Activated T-helper 17 cell treated with anti-CD3 and anti-CD28 coated beads, Interleukin-2, amount 50 U/mL, for 72 hours (primary cell): Measurements from ENCODE around the gene WASL. TPM values are rescaled to one million over a fixed set of nuclear protein-coding genes. Genes with fewer than 3 reads are reported as not detected.
"Not testable (repeated sequence)": the region's sequence is repeated elsewhere in the genome, so short reads cannot be mapped to it uniquely, and the experiment has no call there.

Source experiments
- ATAC-seq: fragments of 150-1000 bp; cut with Tn5 transposase; replicated peaks from 2 replicates; pipeline ENCODE4 v1.10.0; 2021; ENCODE audit warnings: mild to moderate bottlenecking, moderate library complexity
- H3K27ac Mint-ChIP-seq: one replicate; pipeline ENCODE4 v1.8.0; 2022; ENCODE audit warnings: mixed read lengths
- H3K27me3 Mint-ChIP-seq: one replicate; pipeline ENCODE4 v1.8.0; 2022; ENCODE audit warnings: mixed read lengths
- H3K36me3 Mint-ChIP-seq: one replicate; pipeline ENCODE4 v1.8.0; 2022; ENCODE audit warnings: low read depth, mild to moderate bottlenecking, mixed read lengths
- H3K4me1 Mint-ChIP-seq: one replicate; pipeline ENCODE4 v1.8.0; 2022; ENCODE audit warnings: mixed read lengths
- H3K4me3 Mint-ChIP-seq: one replicate; pipeline ENCODE4 v1.8.0; 2022; ENCODE audit warnings: mild to moderate bottlenecking, mixed read lengths
- H3K9me3 Mint-ChIP-seq: one replicate; pipeline ENCODE4 v1.8.0; 2022; ENCODE audit warnings: mixed read lengths
- total RNA-seq, 2 donors: library from RNA; stranded (reverse); gene quantifications; one replicate each; pipeline ENCODE4 v1.2.3, GENCODE V29; 2022

The WASL gene
- total RNA-seq, 2 donors from 2014 or later: 8.0 to 8.7 TPM

DNA sequence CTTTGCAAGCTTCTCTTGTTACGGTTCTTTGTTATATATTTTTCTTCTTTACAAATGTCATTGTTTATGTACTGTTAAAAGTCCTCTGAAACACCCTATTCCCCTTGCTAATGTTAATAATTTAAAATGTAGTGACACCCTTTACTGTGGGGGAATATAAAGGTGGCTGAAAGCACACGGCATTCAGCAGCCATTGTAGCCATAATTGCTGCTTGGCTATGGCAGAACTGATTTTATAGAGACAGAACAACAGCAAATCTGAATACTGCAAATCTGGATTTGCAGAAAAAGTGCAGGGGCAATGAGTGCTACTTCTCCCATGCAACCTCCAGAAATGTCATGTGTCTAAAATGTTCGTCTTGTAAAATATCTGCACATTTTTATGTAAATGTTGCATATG, 3.7 kb upstream of the WASL start:
- no peak for ATAC-seq
- Mint-ChIP-seq H3K4me3 (no peak overlapping the region), H3K27ac (no peak overlapping the region), H3K27me3 (no peaks in the 10 kb centered on the region), H3K9me3 (no peaks in the 10 kb centered on the region), H3K36me3 (peaks cover 7% of the 10 kb centered on the region), H3K4me1 (peaks cover 12% of the 10 kb centered on the region)

DNA sequence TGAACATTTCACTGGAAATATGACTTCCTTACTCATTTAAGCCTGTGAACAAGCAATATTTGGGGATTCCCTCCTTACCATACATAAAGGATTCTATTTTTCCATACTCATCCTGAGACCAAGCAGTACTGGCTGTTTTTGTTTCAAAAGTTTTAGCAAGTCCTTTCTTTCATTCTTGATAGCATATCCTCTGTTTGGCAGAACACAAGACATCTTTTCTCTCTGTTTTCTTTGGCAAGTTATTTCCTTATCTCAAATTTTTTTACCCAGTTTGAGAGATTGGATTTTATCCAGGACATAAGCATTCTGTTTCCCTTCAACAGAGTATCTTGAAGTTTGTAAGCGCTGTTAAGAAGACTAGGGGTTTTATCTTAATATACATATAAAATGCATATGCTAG, 3.0 kb upstream of the WASL start:
- no peak for ATAC-seq
- peak overlapping the region; percentile 60 for H3K27ac Mint-ChIP-seq
- peak overlapping the region; percentile 61 for H3K4me3 Mint-ChIP-seq
- peaks cover 18% of the 10 kb centered on the region for H3K4me1 Mint-ChIP-seq
- peaks cover 14% of the 10 kb centered on the region for H3K36me3 Mint-ChIP-seq
- H3K27me3 Mint-ChIP-seq: no peaks in the 10 kb centered on the region
- H3K9me3 Mint-ChIP-seq: no peaks in the 10 kb centered on the region

DNA sequence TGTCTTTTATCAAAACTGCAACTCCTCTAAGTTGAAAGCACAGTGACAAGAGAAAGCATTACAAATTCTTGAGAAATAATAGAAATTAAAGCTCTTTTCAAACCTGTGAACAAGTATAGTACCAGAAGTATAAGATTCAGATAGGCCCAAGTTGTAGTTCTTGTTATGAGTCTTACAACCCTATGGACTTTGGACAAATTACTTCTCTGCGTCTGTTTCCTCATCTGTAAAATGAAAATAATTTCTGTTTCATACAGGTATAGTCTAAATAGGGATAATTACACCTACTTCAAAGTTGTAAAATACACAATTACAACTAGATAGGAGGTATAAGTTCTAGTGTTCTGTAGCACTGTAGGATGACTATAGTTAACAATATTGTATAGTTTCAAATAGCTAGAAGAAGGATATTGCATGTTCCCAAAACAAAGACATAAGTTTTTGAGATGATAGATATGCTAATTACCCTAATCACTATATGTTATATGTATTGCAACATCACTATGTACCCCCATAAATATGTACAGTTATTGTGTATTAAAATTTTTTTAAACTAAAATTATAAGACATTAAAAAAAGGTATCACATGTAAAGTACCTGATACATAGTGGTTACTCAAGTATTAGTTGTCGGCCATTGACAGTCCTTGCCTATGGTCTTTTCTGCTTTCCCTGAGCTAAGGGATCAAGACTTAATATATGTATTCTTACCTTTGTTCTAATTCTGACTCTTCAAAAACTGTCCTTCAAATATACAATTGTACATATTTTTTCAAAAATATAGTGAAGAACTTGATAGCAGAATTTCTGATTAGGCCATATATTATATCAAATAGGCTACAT, 1.8 kb upstream of the WASL start:
- Mint-ChIP-seq H3K4me1 (peaks cover 29% of the 10 kb centered on the region), H3K4me3 (peak overlapping the region; percentile 56), H3K27ac (no peak overlapping the region), H3K9me3 (no peaks in the 10 kb centered on the region), H3K27me3 (no peaks in the 10 kb centered on the region), H3K36me3 (peaks cover 25% of the 10 kb centered on the region)
- ATAC-seq: no peak

DNA sequence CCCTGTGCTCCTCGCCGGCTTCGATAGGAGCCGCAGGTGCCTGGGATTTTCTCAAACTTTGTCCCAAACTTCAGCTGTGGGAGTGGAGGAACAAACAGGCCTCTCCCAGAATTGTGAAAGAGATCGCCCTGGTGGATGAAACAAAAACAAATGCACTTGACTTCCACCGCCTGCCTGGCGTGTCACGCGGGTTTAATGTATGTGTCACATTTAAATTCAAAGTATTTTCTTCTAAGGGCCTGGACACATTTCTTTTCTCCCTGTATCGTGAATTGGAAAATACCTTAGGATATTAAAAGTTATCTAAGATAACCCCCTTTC, 694 bp upstream of the WASL start:
- Mint-ChIP-seq H3K4me3 (peak overlapping the region; percentile 97), H3K9me3 (no peaks in the 10 kb centered on the region), H3K27ac (peak overlapping the region; percentile 95), H3K36me3 (peaks cover 25% of the 10 kb centered on the region), H3K27me3 (no peaks in the 10 kb centered on the region), H3K4me1 (peaks cover 31% of the 10 kb centered on the region)
- peak; percentile 13 for ATAC-seq

DNA sequence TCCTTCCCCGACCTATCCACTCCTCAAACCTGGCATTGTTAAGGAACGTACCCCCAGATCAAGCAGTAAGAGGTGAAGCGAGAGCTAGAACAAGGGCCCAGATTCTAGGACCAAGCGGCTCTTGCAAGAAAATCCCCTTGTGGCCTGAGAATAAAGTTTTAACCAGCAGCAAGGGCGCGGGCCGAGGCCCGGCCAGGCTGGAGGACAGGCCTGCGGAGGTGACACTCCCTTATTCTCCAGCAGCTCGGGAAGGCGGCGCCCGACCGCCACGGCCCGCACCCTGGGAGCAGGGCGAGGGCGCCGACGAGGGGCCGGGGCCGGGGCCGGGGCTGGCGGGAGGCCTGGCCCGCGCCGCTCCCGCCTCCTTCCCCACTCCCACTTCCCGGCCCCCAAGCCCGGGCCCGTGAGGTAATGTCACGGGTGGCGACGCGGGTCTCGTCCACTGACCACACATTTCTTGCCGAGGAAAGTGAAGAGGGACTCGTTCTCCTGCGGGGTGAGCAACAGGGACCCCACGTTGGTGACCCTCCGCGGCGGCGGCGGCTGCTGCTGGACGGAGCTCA, 551 bp downstream of the WASL start:
- peak overlapping the region; percentile 95 for H3K27ac Mint-ChIP-seq
- H3K4me3 Mint-ChIP-seq: peak overlapping the region; percentile 97
- H3K9me3 Mint-ChIP-seq: no peaks in the 10 kb centered on the region
- peaks cover 25% of the 10 kb centered on the region for H3K36me3 Mint-ChIP-seq
- H3K27me3 Mint-ChIP-seq: no peaks in the 10 kb centered on the region
- peaks cover 40% of the 10 kb centered on the region for H3K4me1 Mint-ChIP-seq
- ATAC-seq: peak; percentile 16

DNA sequence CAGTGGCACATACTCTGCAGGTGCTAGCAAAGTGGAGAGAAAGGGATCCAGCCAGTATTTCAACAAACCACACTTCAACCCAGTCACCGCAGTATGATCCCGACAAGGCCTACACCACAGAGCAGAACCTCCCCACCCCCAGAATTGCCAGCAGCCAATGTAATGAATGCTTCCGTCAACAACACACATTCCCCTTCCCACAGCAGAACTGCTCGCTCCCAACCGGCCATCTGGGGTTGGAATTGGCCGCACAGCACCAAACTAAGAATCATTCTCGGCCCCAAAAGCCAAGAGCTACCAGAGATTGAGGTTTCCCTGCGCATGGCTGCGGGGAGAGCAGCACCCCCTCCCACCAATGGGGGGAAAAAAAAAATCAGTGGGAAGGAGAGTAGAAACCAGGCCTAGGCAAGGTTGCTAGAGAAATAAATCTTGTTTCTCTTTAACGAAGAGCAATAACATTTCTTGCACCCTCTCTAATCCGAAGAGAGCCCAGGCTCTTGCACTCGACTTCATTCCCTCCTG, 1.1 kb downstream of the WASL start:
- ATAC-seq: peak; percentile 33

DNA sequence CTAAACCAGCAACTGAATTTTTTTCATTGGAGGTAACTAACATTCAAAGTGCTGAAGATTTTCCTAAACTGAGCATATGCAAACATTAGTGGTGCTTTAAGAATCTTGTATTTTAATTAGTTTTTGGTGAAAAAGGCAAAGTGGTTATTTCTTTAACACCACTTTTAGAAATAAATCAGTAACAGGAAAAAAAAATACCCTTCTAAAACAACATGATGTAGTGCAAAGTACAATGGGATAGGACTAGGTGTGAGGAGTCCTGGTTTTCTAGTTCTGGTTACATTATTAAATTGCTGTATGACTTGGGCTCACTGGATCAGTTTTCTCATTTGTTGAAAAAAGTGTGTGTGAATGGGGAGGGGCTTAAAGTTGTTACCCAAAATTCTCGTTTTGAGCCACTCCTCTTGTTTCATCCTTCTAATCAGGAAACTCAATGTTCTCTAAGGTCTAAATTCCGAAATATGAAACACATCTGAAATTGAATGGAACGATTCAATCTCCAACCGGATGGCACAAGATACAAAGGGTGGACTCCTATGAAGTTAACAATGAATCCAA, 1.8 kb downstream of the WASL start:
- H3K9me3 Mint-ChIP-seq: no peaks in the 10 kb centered on the region
- H3K36me3 Mint-ChIP-seq: peaks cover 25% of the 10 kb centered on the region
- peak overlapping the region; percentile 95 for H3K27ac Mint-ChIP-seq
- no peaks in the 10 kb centered on the region for H3K27me3 Mint-ChIP-seq
- peak overlapping the region; percentile 97 for H3K4me3 Mint-ChIP-seq
- ATAC-seq: peak; percentile 12
- peaks cover 46% of the 10 kb centered on the region for H3K4me1 Mint-ChIP-seq

More for the DNA sequence above, 1.1 kb downstream of the WASL start:
- Mint-ChIP-seq H3K4me1 (peaks cover 45% of the 10 kb centered on the region), H3K9me3 (no peaks in the 10 kb centered on the region), H3K4me3 (peak overlapping the region; percentile 97), H3K27ac (peak overlapping the region; percentile 95), H3K27me3 (no peaks in the 10 kb centered on the region), H3K36me3 (peaks cover 25% of the 10 kb centered on the region)

DNA sequence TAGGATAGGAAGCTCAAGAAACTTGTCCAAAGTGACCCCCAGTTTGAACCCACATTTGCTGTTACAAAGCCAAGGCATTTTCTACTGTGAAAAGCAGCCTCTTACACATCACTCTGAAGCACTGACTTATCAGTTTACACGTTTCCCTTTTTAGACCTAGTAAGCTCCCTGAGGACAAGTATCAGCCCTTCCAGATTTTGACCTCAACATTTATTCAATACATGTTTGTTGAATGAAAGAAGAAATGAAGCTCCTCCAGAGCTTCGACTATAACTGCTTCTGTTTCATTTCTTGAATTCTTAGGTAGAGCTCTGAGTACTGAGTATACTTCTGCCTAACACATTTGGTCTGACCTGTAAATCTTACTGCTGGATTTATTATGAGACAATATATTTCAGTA, 2.7 kb downstream of the WASL start:
- Mint-ChIP-seq H3K27ac (peak overlapping the region; percentile 95), H3K4me3 (peak overlapping the region; percentile 97), H3K4me1 (peaks cover 40% of the 10 kb centered on the region), H3K36me3 (peaks cover 25% of the 10 kb centered on the region), H3K9me3 (no peaks in the 10 kb centered on the region), H3K27me3 (no peaks in the 10 kb centered on the region)
- ATAC-seq: no peak

DNA sequence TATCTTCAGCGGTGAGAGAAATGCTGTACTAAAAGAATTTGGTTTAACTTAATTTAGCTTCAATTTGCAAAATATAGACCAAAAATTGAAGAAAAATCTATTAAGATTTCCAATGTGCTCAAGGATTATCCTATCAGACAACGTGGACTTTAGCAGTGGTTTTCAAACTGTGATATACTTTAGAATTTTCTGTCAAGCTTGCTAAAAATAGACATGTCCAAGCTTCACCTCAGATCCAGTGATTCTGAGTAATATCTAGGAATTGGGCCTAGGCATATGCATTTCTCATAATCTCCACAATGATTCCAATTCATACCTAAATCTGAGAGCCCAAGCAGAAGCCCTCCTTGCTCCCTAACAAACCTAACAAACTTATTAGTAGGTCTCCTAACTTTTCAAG, 3.4 kb downstream of the WASL start:
- H3K27ac Mint-ChIP-seq: no peak overlapping the region
- H3K36me3 Mint-ChIP-seq: peaks cover 25% of the 10 kb centered on the region

DNA sequence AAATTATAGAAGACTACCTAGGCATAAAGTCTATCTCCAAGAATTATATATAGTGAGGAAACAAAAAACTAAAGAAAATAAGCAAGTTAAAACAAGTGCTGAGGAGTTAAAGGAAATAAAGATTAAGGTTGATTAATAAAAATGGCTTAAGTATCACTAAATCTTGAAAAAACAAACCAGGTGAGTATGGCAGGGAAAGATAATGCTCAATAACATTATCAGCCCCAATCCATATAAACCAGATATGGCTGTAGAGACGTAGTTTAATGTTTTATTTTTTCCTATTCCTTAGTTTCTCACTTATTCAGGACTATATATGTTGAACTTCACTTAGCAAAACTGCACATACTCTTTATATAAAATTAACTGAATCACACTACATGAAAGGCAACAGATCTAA, 4.4 kb downstream of the WASL start:
- Mint-ChIP-seq H3K9me3 (no peaks in the 10 kb centered on the region), H3K4me1 (peaks cover 45% of the 10 kb centered on the region), H3K36me3 (peaks cover 25% of the 10 kb centered on the region), H3K27me3 (no peaks in the 10 kb centered on the region), H3K27ac (no peak overlapping the region), H3K4me3 (no peak overlapping the region)
- no peak for ATAC-seq

More for the DNA sequence above, 3.4 kb downstream of the WASL start:
- Mint-ChIP-seq H3K4me1 (peaks cover 45% of the 10 kb centered on the region), H3K27me3 (no peaks in the 10 kb centered on the region), H3K9me3 (no peaks in the 10 kb centered on the region), H3K4me3 (peak overlapping the region; percentile 97)
- ATAC-seq: no peak

DNA sequence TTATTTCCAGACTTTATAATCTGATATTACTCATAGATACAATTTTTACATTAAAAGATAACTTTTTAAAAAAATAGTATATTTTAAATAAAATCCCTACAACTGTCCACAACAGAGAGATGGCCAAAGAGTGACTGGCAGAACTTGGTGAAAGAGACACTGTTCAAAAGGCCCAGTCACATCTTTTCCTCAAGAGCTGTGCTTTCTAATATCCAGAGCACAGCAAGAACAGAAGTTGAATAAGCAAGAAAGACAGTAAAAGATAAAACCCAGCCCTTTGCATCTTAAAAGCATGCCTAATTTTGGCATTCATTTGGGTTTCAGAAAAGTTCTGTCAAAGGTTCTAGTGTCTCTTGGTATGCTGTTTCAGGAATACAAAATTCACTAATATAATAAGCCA, 6.9 kb downstream of the WASL start:
- Mint-ChIP-seq H3K27ac (no peak overlapping the region), H3K4me1 (peaks cover 46% of the 10 kb centered on the region), H3K9me3 (no peaks in the 10 kb centered on the region), H3K4me3 (no peak overlapping the region), H3K27me3 (no peaks in the 10 kb centered on the region), H3K36me3 (peaks cover 18% of the 10 kb centered on the region)
- ATAC-seq: peak; percentile 51

DNA sequence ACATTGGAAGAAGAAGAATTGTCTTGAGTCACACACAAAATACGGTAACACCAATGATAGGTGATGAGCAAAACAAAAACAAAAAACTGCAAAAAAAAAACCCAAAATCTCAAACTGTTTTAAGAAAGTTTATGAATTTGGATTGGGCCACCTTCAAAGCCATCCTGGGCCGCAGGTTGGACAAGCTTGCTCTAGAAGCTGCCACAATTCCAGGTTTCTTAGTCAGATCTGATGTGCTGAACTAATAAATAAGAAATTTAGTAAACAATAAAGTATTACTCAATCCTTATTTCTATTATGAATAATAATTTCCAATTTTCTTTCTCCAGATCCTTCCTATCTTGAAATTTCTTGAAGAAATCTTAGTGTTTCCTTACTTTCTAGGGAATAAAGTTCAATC, 10.0 kb downstream of the WASL start:
- Mint-ChIP-seq H3K4me1 (peaks cover 22% of the 10 kb centered on the region), H3K27me3 (no peaks in the 10 kb centered on the region), H3K27ac (no peak overlapping the region), H3K9me3 (peaks cover 5% of the 10 kb centered on the region), H3K4me3 (no peak overlapping the region), H3K36me3 (peaks cover 20% of the 10 kb centered on the region)
- ATAC-seq: no peak

DNA sequence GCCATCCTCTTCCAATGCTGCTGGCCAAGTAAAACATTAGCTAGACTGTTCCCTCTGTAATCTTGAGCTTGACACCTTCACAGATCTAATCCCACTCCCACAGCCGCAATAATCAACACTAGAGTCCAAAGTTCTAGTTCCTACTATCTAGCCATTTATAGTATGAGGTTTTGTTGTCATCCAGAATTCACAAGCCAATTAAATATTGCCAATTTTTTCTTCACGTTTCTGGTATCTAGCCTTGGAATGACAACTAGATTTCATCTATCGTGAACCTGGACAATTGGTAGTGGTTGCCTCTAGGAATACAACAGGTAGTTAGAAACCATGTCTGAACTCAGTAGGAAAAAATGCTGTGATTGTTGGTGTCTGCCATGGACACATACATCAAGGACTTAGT, 10.4 kb downstream of the WASL start:
- ATAC-seq: no peak
- Mint-ChIP-seq H3K9me3 (peaks cover 7% of the 10 kb centered on the region), H3K27ac (no peak overlapping the region), H3K4me1 (peaks cover 20% of the 10 kb centered on the region), H3K4me3 (no peak overlapping the region), H3K27me3 (no peaks in the 10 kb centered on the region), H3K36me3 (peaks cover 24% of the 10 kb centered on the region)

DNA sequence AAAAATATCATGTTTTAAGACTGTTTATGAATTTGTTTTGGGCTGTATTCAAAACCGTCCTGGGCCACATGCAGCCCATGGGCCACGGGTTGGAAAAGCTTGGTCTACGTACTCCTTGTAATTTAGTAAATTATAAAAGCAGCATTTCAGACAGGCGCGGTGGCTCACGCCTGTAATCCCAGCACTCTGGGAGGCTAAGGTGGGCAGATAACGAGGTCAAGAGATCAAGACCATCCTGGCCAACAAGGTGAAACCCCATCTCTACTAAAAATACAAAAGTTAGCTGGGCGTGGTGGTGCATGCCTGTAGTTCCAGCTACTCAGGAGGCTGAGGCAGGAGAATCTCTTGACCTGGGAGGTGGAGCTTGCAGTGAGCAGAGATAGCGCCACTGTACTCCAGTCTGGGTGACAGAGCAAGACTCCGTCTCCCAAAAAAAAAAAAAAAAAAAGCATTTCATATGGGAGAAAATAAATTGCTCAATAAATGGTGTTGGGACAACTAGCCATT, 11.6 kb downstream of the WASL start:
- Mint-ChIP-seq H3K36me3 (peaks cover 25% of the 10 kb centered on the region), H3K9me3 (peaks cover 12% of the 10 kb centered on the region), H3K4me1 (peaks cover 16% of the 10 kb centered on the region)
- not testable (repeated sequence) for H3K27ac Mint-ChIP-seq, H3K4me3 Mint-ChIP-seq, ATAC-seq, H3K27me3 Mint-ChIP-seq

DNA sequence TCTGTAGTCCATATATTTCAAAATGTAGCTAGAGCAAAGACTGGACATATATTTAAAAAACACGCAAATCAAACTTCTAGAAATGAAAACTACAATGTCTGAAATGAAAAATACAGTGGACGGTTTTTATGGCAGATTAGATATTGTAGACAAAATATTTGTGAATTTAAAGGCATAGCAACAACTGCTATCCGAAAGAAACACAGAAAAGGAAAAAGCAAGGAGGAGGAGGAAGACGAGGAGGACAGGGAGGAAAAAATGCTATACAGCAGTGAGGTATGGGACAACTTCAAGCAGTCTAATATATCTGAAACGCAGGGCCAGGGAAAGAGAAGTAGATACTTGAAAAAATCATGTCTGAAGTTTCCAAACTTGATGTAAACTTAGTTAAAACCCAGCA, 13.3 kb downstream of the WASL start:
- peaks cover 12% of the 10 kb centered on the region for H3K9me3 Mint-ChIP-seq
- peaks cover 21% of the 10 kb centered on the region for H3K4me1 Mint-ChIP-seq
- peaks cover 33% of the 10 kb centered on the region for H3K36me3 Mint-ChIP-seq
- H3K27me3 Mint-ChIP-seq: no peaks in the 10 kb centered on the region
- no peak overlapping the region for H3K4me3 Mint-ChIP-seq
- no peak overlapping the region for H3K27ac Mint-ChIP-seq
- no peak for ATAC-seq
